ENCODE results near the gene POGK.

Gene POGK

DNA sequence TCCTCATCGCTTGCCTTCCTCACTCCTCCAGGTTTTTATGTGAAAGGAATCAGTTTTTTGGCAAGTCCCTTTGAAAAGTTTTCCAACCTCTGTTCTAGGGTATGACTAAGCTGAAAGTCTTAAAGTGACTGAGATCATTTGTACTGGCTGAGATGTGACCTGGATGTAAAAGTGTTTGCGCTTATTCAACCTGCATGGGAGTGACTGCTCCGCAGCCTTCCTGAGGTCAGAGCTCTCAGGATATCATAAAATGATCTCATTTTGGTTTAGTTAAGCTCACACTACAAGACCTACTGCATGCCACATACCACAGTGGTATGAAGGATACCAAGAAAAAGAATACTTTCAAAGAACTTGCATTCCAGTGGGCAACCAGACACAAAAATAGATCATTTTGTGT, 66.6 kb downstream of the POGK start:
- no peak for DNase-seq
